GM23248 (cell line): Measurements from ENCODE around the gene EGFL7. TPM values are rescaled to one million over a fixed set of nuclear protein-coding genes. Genes with fewer than 3 reads are reported as not detected.

Source experiments
- DNase-seq: peaks from one replicate; pipeline ENCODE4 v3.0.0-alpha.2; 2015
- H2AFZ ChIP-seq: fragments of 200-600 bp; sonication (generic); 2 replicates; pipeline ENCODE4 v1.6.1; 2016; ENCODE audit warnings: antibody characterized with exemption
- H3F3A ChIP-seq: fragments of 200-600 bp; sonication (generic); 2 replicates; pipeline ENCODE4 v1.6.1; 2016; ENCODE audit warnings: mild to moderate bottlenecking, antibody characterized with exemption, mixed run types; ENCODE audit not compliant: insufficient read depth
- H3K27ac ChIP-seq: fragments of 200-600 bp; sonication (generic); 2 replicates; pipeline ENCODE4 v1.5.1; 2016; ENCODE audit warnings: mild to moderate bottlenecking
- H3K27me3 ChIP-seq: fragments of 200-600 bp; sonication (generic); replicated peaks from 2 replicates; pipeline ENCODE4 v1.6.1; 2016; ENCODE audit warnings: mild to moderate bottlenecking; ENCODE audit not compliant: insufficient read depth
- H3K36me3 ChIP-seq: fragments of 200-600 bp; sonication (generic); 2 replicates; pipeline ENCODE4 v1.6.1; 2016; ENCODE audit warnings: low read depth, mild to moderate bottlenecking
- H3K4me1 ChIP-seq: fragments of 200-600 bp; sonication (generic); 2 replicates; pipeline ENCODE4 v1.6.1; 2016; ENCODE audit warnings: mild to moderate bottlenecking; ENCODE audit not compliant: insufficient read depth
- H3K4me2 ChIP-seq: fragments of 200-600 bp; sonication (generic); one replicate; pipeline ENCODE4 v1.6.1; 2016; ENCODE audit warnings: mild to moderate bottlenecking; ENCODE audit not compliant: unreplicated experiment
- H3K4me3 ChIP-seq: fragments of 200-600 bp; sonication (generic); 2 replicates; pipeline ENCODE4 v1.5.1; 2016; ENCODE audit warnings: mild to moderate bottlenecking
- H3K79me2 ChIP-seq: fragments of 200-600 bp; sonication (generic); 2 replicates; pipeline ENCODE4 v1.6.1; 2016; ENCODE audit warnings: mild to moderate bottlenecking; ENCODE audit not compliant: insufficient read depth
- H3K9ac ChIP-seq: fragments of 200-600 bp; sonication (generic); 2 replicates; pipeline ENCODE4 v1.6.1; 2016; ENCODE audit warnings: mild to moderate bottlenecking
- H3K9me2 ChIP-seq: fragments of 200-600 bp; sonication (generic); 2 replicates; pipeline ENCODE4 v1.6.1; 2016; ENCODE audit warnings: mixed run types, mild to moderate bottlenecking, moderate library complexity; ENCODE audit not compliant: insufficient read depth
- H3K9me3 ChIP-seq: fragments of 200-600 bp; sonication (generic); one replicate; pipeline ENCODE4 v1.6.1; 2017; ENCODE audit warnings: low read depth
- H4K20me1 ChIP-seq: fragments of 200-600 bp; sonication (generic); 2 replicates; pipeline ENCODE4 v1.6.0; 2016; ENCODE audit not compliant: insufficient read depth
- EZH2 ChIP-seq: fragments of 200-600 bp; sonication (generic); IDR thresholded peaks from 2 replicates; pipeline ENCODE4 v1.6.1; 2018; ENCODE audit warnings: antibody characterized with exemption, mild to moderate bottlenecking; ENCODE audit not compliant: insufficient read depth, poor library complexity, severe bottlenecking
- EZH2phosphoT487 ChIP-seq: fragments of 200-600 bp; sonication (generic); IDR thresholded peaks from 2 replicates; pipeline ENCODE4 v1.6.1; 2018; ENCODE audit warnings: antibody characterized with exemption, moderate library complexity, mild to moderate bottlenecking, low read depth; ENCODE audit not compliant: insufficient read depth
- WGBS, 2 experiments: methylation state at CpG; one replicate each; pipeline ENCODE4 v1.1.6; 2015 to 2017; ENCODE audit warnings: low lambda C conversion rate in 2 of 2, low coverage in 1 of 2; ENCODE audit errors: missing lambda C conversion rate in 2 of 2; 5-methylcytosine and 5-hydroxymethylcytosine counted together
- in situ Hi-C: fragments of 300-500 bp; cut with MboI; formaldehyde crosslinking; loops from 2 replicates; pipeline ENCODE4 v1.15.0; 2020
- polyA plus RNA-seq: library from polyadenylated mRNA; unstranded; fragments of >200 nt; fragmentation: Nextera tagmentation; extraction: Ambion mirVana; gene quantifications from 2 replicates; pipeline ENCODE4 v1.2.1, GENCODE V29; 2016
- total RNA-seq: library from RNA; depleted of rRNA; stranded (reverse); fragments of >200 nt; shearing (Covaris generic); gene quantifications from 2 replicates; pipeline ENCODE4 v1.2.3, GENCODE V29; 2014

Gene EGFL7
- total and polyA plus RNA-seq, 2 experiments from 2014 or later = 13.7 to 15.3 TPM

DNA sequence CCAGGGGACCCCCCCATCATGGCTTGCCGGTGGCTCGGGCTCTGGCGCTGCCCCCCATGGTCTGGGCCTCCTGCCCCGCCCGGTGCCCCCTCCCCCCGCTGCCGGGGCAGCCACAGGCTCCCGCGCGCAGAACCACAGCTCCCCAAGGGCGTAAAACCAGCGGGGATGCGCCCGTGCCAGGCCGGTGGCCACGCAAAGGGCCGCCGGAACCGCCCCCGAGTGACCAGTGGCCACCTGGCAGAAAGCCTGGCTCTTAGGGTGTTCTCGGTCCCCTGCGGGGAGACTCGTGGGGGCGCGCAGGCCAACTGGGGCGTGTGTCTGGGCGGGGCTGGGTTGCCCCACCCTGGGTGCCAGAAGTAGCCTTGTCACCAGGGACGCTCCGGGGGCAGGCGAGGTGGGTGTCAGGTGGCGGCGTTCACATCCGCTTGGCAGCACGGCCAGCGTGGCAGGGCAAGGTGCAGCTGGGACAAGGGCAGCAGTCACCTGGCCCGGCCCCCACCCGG lies 25.1 kb downstream of the EGFL7 start:
- H3F3A ChIP-seq = 0 out of 2 replicates have a peak, but pooled peaks cover 6% of the 10 kb centered on the region
- peak overlapping the region; percentile 58 for H2AFZ ChIP-seq
- WGBS, 2 experiments = 17 to 22% methylated on average over 30 to 35 of the region's 37 CpGs
- no peaks in the 10 kb centered on the region for H3K9me2 ChIP-seq
- H3K4me1 ChIP-seq = peaks cover 5% of the 10 kb centered on the region
- H3K9ac ChIP-seq = no peak overlapping the region
- H3K27me3 ChIP-seq = no peaks in the 10 kb centered on the region
- H4K20me1 ChIP-seq = no peaks in the 10 kb centered on the region
- DNase-seq = peak; percentile 24
- no peaks in the 10 kb centered on the region for H3K36me3 ChIP-seq
- no peak overlapping the region for H3K4me2 ChIP-seq
- no peak overlapping the region for H3K4me3 ChIP-seq
- peaks cover 30% of the 10 kb centered on the region for H3K79me2 ChIP-seq
- H3K9me3 ChIP-seq = no peaks in the 10 kb centered on the region
- in situ Hi-C loops = no loop called here
- TF ChIP-seq EZH2 = no peak
- H3K27ac ChIP-seq = no peak overlapping the region

DNA sequence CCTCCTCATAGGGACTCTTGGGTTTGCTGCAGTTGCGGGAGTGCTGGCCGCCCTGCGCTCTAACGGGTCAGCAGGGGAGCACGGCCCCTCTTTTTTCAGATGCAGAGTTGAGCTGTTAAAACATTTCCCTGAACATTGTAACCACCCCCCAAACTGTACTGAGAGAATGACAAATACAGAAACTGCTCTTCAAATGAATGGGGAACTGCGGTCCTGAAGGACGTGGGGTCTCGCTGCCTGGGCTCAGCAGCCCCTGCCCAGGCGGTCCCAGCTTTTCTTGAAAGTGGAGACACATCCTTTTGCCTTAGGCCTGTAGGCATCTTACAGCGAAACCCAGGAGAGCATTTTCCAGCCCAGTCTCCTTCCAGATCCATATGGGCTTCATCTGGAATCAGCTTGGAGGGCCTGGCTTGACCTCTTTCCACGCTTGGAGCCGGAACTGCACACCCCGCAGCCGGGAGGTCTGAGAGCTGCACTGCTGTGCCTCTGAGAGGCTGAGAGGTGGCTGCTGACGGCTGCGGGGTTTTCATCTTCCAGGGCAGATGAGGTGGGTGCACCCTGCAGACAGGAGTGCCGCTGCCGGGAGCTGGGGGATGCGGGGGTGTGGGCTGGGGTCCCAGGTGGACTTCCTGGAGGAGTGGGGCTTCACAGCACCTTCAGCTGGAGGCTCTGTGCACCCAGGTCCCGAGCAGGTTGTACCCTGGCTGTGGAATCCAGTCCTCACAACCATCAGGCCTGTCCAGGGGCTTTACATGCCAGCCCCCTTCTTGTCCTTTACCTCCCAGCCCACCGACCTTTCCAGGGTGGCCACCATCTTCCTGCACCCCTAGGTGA lies 25.8 kb downstream of the EGFL7 start:
- TF ChIP-seq EZH2phosphoT487 (no peak), EZH2 (no peak)
- WGBS, 2 experiments = 38 to 45% methylated on average over 19 to 20 of the region's 21 CpGs

DNA sequence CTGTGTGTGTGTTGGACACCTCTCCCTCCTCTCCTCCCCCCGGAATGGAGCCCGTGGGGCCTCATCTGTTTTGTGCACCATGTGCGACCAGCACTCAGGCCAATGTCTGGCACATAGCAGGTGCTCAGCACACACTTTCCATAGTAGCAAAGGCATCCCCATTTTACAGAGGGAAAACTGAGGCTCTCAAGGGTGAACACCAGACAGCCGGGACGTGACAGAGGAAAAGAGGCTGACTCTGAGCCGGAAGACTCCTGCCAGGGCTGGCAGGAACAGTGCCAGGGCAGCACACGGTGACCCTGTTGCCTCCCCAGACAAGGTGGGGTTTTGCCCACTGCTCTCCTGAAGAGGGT lies 26.4 kb downstream of the EGFL7 start:
- 58 to 72% methylated on average over 7 of the region's 7 CpGs for WGBS, 2 experiments
- Histone ChIP-seq H3K36me3 (no peaks in the 10 kb centered on the region), H3K4me1 (peaks cover 5% of the 10 kb centered on the region), H3K9me2 (no peaks in the 10 kb centered on the region), H3K9ac (no peak overlapping the region), H3K4me2 (no peak overlapping the region), H3F3A (0 out of 2 replicates have a peak, but pooled peaks cover 6% of the 10 kb centered on the region), H3K79me2 (peaks cover 25% of the 10 kb centered on the region), H3K9me3 (no peaks in the 10 kb centered on the region), H4K20me1 (no peaks in the 10 kb centered on the region), H3K27me3 (no peaks in the 10 kb centered on the region), H3K27ac (no peak overlapping the region), H3K4me3 (no peak overlapping the region), H2AFZ (no peak overlapping the region)
- no peak for DNase-seq
- no peak for TF ChIP-seq EZH2phosphoT487
- no peak for TF ChIP-seq EZH2
- in situ Hi-C loops = no loop called here

More for the DNA sequence above, 25.8 kb downstream of the EGFL7 start:
- no peaks in the 10 kb centered on the region for H3K36me3 ChIP-seq
- H3K27ac ChIP-seq = no peak overlapping the region
- no peak overlapping the region for H2AFZ ChIP-seq
- H3K9ac ChIP-seq = no peak overlapping the region
- no peaks in the 10 kb centered on the region for H3K9me3 ChIP-seq
- H4K20me1 ChIP-seq = no peaks in the 10 kb centered on the region
- peaks cover 30% of the 10 kb centered on the region for H3K79me2 ChIP-seq
- no peak for DNase-seq
- peaks cover 5% of the 10 kb centered on the region for H3K4me1 ChIP-seq
- H3F3A ChIP-seq = 0 out of 2 replicates have a peak, but pooled peaks cover 6% of the 10 kb centered on the region
- H3K27me3 ChIP-seq = no peaks in the 10 kb centered on the region
- H3K9me2 ChIP-seq = no peaks in the 10 kb centered on the region
- H3K4me2 ChIP-seq = no peak overlapping the region
- in situ Hi-C loops = no loop called here
- H3K4me3 ChIP-seq = no peak overlapping the region

DNA sequence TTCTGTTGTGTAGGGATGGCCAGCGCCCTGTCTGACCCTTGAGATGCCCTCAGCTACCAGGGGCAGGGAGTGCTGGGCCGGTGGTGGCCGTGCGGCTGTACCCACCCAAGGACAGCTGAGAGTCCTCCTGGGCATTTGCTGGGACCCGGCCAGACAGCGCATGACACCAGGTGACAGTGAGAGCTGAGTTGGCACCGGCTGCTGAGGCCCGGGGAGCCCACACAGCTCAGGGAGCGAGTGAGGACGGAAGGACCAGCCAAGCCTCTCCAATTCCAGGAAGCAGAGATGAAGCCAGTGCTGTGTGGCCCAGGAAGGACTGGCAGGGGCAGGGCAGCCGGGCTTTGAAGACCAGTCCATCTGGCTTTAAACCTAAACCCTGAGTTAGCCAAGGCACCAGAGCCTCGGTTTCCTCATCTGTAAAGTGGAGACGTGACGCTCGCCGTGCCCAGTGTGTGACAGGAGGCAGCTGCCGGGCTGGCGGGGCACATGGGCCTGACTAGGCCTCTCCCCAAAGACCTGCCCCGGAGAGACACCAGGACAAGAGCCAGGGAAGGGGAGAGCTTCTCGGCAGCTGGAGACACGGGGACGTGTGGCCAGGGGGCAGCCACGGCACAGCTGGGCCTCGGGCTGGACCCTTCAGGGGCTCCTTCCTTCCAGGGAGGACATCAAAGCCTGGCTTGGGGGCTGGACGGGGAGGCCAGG lies 27.5 kb downstream of the EGFL7 start:
- no peaks in the 10 kb centered on the region for H3K27me3 ChIP-seq
- H3K36me3 ChIP-seq = no peaks in the 10 kb centered on the region
- no peak overlapping the region for H3K4me3 ChIP-seq
- H4K20me1 ChIP-seq = no peaks in the 10 kb centered on the region
- no peak overlapping the region for H3K27ac ChIP-seq
- H3F3A ChIP-seq = 0 out of 2 replicates have a peak, but pooled peaks cover 6% of the 10 kb centered on the region
- TF ChIP-seq EZH2 = no peak
- no peak for TF ChIP-seq EZH2phosphoT487
- H3K4me2 ChIP-seq = no peak overlapping the region
- no peak for DNase-seq
- in situ Hi-C loops = no loop called here
- H3K9me3 ChIP-seq = no peaks in the 10 kb centered on the region
- WGBS, 2 experiments = 72 to 78% methylated on average over 22 to 25 of the region's 25 CpGs
- H3K9ac ChIP-seq = no peak overlapping the region
- peaks cover 13% of the 10 kb centered on the region for H3K79me2 ChIP-seq
- H3K9me2 ChIP-seq = no peaks in the 10 kb centered on the region
- no peak overlapping the region for H2AFZ ChIP-seq
- peaks cover 5% of the 10 kb centered on the region for H3K4me1 ChIP-seq
